OCI-LY7 (cell line): ENCODE measurements around the gene SPATA16. TPM values are rescaled to one million over a fixed set of nuclear protein-coding genes. Genes with fewer than 3 reads are reported as not detected.

Source experiments
- BruUV-seq: library from RNA; stranded (reverse); fragments of 400-500 nt; replicated peaks from 2 replicates; lab custom pipeline; 2021; lab: Mats Ljungman, UMichigan
- CTCF ChIA-PET: fragments of 300-600 bp; sonication (Branson Sonifier 250); formaldehyde crosslinking; loops from one replicate; lab custom pipeline; 2022; ENCODE audit warnings: antibody characterized with exemption; ENCODE audit not compliant: unreplicated experiment; lab: Charles Lee
- POLR2A ChIA-PET: fragments of 300-600 bp; sonication (Branson Sonifier 250); formaldehyde crosslinking; loops from one replicate; lab custom pipeline; 2022; ENCODE audit warnings: antibody characterized with exemption; lab: Charles Lee
- DNase-seq: peaks from one replicate; pipeline ENCODE4 v3.0.0-alpha.2; 2015; ENCODE audit warnings: low spot score
- H2AFZ ChIP-seq: fragments of 200-600 bp; sonication (generic), shearing (Covaris generic); 2 replicates; pipeline ENCODE4 v1.6.1; 2014; ENCODE audit warnings: mild to moderate bottlenecking, antibody characterized with exemption, low read length, moderate library complexity
- H3K27ac ChIP-seq: fragments of 200-600 bp; sonication (generic); 2 replicates; pipeline ENCODE4 v1.5.1; 2014; ENCODE audit warnings: mixed run types, low read depth, mild to moderate bottlenecking, moderate library complexity, low read length, inconsistent platforms; ENCODE audit not compliant: poor library complexity, severe bottlenecking
- H3K36me3 ChIP-seq: fragments of 200-600 bp; sonication (generic); 2 replicates; pipeline ENCODE4 v1.6.1; 2014; ENCODE audit warnings: mild to moderate bottlenecking, antibody characterized with exemption, low read length, moderate library complexity, mixed read lengths; ENCODE audit not compliant: insufficient read depth
- H3K4me1 ChIP-seq: fragments of 200-600 bp; sonication (generic); 2 replicates; pipeline ENCODE4 v1.5.1; 2014; ENCODE audit warnings: mild to moderate bottlenecking, low read length; ENCODE audit not compliant: insufficient read depth, poor library complexity, severe bottlenecking
- H3K4me2 ChIP-seq: fragments of 200-600 bp; sonication (generic); 2 replicates; pipeline ENCODE4 v1.6.1; 2014; ENCODE audit warnings: mild to moderate bottlenecking, low read length
- H3K4me3 ChIP-seq: fragments of 200-600 bp; sonication (generic); 2 replicates; pipeline ENCODE4 v1.5.1; 2014; ENCODE audit warnings: mild to moderate bottlenecking, low read depth, low read length; ENCODE audit not compliant: poor library complexity, severe bottlenecking
- H3K79me2 ChIP-seq: fragments of 200-600 bp; sonication (generic); 2 replicates; pipeline ENCODE4 v1.6.1; 2016; ENCODE audit warnings: low read depth, mild to moderate bottlenecking, low read length, moderate library complexity, mixed read lengths; ENCODE audit not compliant: insufficient read depth
- H3K9me2 ChIP-seq: fragments of 200-600 bp; sonication (generic); 2 replicates; pipeline ENCODE4 v1.6.1; 2016; ENCODE audit warnings: mild to moderate bottlenecking, low read length, mixed read lengths; ENCODE audit not compliant: insufficient read depth
- H3K9me3 ChIP-seq: fragments of 200-600 bp; sonication (generic); 2 replicates; pipeline ENCODE4 v1.6.1; 2014; ENCODE audit warnings: mild to moderate bottlenecking, mixed run types, low read length, mixed read lengths
- H4K20me1 ChIP-seq: fragments of 200-600 bp; sonication (generic); 2 replicates; pipeline ENCODE4 v1.6.1; 2014; ENCODE audit warnings: mild to moderate bottlenecking, antibody characterized with exemption, low read length, moderate library complexity, mixed read lengths; ENCODE audit not compliant: insufficient read depth
- CTCF ChIP-seq: fragments of 200-600 bp; sonication (generic); conservative IDR thresholded peaks from 2 replicates; pipeline ENCODE4 v1.5.1; 2014; ENCODE audit warnings: mild to moderate bottlenecking, antibody characterized with exemption, low read length, moderate library complexity, mixed read lengths
- EZH2phosphoT487 ChIP-seq: fragments of 200-600 bp; sonication (generic); IDR thresholded peaks from 2 replicates; pipeline ENCODE4 v1.6.1; 2018; ENCODE audit warnings: low read depth, borderline replicate concordance, mild to moderate bottlenecking, mixed run types, antibody characterized with exemption, low read length, moderate library complexity, mixed read lengths
- intact Hi-C: fragments of 100-400 bp; cut with micrococcal nuclease; formaldehyde crosslinking; loops from one replicate; pipeline ENCODE4 v1.10.0; 2022; ENCODE audit not compliant: unreplicated experiment
- total RNA-seq, 2 experiments: library from RNA; depleted of rRNA in 1 of 2; stranded (reverse); fragments of >200 nt in 1 of 2; shearing (Covaris generic) in 1 of 2; gene quantifications; 2 replicates each; pipeline ENCODE4 v1.2.3, GENCODE V29; 2014 to 2022

The SPATA16 gene
- total RNA-seq, 2 experiments from 2014 or later, result not detected

GRCh38 chr3:172946061-172946460 is 195.0 kb downstream of the SPATA16 start:
- Histone ChIP-seq H3K27ac (no peak overlapping the region), H3K9me2 (no peaks in the 10 kb centered on the region), H3K4me1 (no peaks in the 10 kb centered on the region), H3K9me3 (no peaks in the 10 kb centered on the region), H3K79me2 (no peaks in the 10 kb centered on the region), H3K4me2 (no peak overlapping the region), H3K36me3 (no peaks in the 10 kb centered on the region), H4K20me1 (no peaks in the 10 kb centered on the region), H2AFZ (no peak overlapping the region), H3K4me3 (no peak overlapping the region)
- TF ChIP-seq EZH2phosphoT487 (no peak), CTCF (no peak)
- POLR2A ChIA-PET, result interaction anchor here (0.7 kb wide), 1 partner anchor 1445 kb away, joined by 3 read pairs; no protein-coding TSS in a partner anchor
- BruUV-seq, result no TSS peak
- intact Hi-C loops, result no loop called here
- CTCF ChIA-PET, result no interaction called here
- DNase-seq, result no peak

GRCh38 chr3:172939651-172940293 is 201.3 kb downstream of the SPATA16 start:
- Histone ChIP-seq H3K36me3 (no peaks in the 10 kb centered on the region), H3K4me1 (no peaks in the 10 kb centered on the region), H2AFZ (no peak overlapping the region), H4K20me1 (no peaks in the 10 kb centered on the region), H3K9me2 (no peaks in the 10 kb centered on the region), H3K9me3 (no peaks in the 10 kb centered on the region), H3K4me2 (no peak overlapping the region), H3K79me2 (no peaks in the 10 kb centered on the region), H3K27ac (no peak overlapping the region), H3K4me3 (no peak overlapping the region)
- intact Hi-C loops, result no loop called here
- no peak for DNase-seq
- no peak for TF ChIP-seq EZH2phosphoT487
- no peak for TF ChIP-seq CTCF
- no TSS peak for BruUV-seq
- ChIA-PET CTCF (interaction anchor here (0.5 kb wide), 1 partner anchor 482 kb away, joined by 3 read pairs; no protein-coding TSS in a partner anchor), POLR2A (no interaction called here)

- Histone ChIP-seq H2AFZ (no peak overlapping the region), H3K36me3 (no peaks in the 10 kb centered on the region), H3K9me2 (no peaks in the 10 kb centered on the region), H3K4me2 (no peak overlapping the region), H3K27ac (no peak overlapping the region), H3K9me3 (no peaks in the 10 kb centered on the region), H3K79me2 (no peaks in the 10 kb centered on the region), H4K20me1 (no peaks in the 10 kb centered on the region), H3K4me1 (no peaks in the 10 kb centered on the region), H3K4me3 (no peak overlapping the region)
- POLR2A ChIA-PET, result interaction anchor here (0.8 kb wide), 1 partner anchor 27 kb away, joined by 4 read pairs; no protein-coding TSS in a partner anchor
- intact Hi-C loops, result no loop called here
- no TSS peak for BruUV-seq
- TF ChIP-seq EZH2phosphoT487 (no peak), CTCF (no peak)
- CTCF ChIA-PET, result no interaction called here
- no peak for DNase-seq
Observed at GRCh38 chr3:172938788-172939187, 202.2 kb downstream of the SPATA16 start.
